HEK293 (cell line): ENCODE data around the gene KDM4B.
A peak's percentile ranks its signal among the peaks of the same experiment; 100 is the strongest.

Experiments used
- CTCF ChIA-PET: fragments of 350-600 bp; formaldehyde crosslinking; extraction: SDS; loops from one replicate; lab custom pipeline; 2021; ENCODE audit warnings: antibody characterized with exemption; lab: Yijun Ruan, JAX
- POLR2A ChIA-PET: fragments of 300-600 bp; formaldehyde crosslinking; extraction: SDS; loops from one replicate; lab custom pipeline; 2020; ENCODE audit warnings: antibody characterized with exemption, inconsistent platforms; lab: Yijun Ruan, JAX
- H3K27ac ChIP-seq: fragments of 200-500 bp; sonication (Bioruptor generic); 2 replicates; pipeline ENCODE4 v1.5.1; 2014; ENCODE audit warnings: low read depth, low read length, control low read depth, inconsistent platforms; ENCODE audit errors: extremely low read depth
- H3K36me3 ChIP-seq, 2 experiments: fragments of 200-500 bp in 1 of 2; sonication (Bioruptor generic) in 1 of 2; 1 replicate in 1 of 2; 2 replicates in 1 of 2; pipeline ENCODE4 v1.5.1; 2014 to 2017; ENCODE audit warnings: inconsistent platforms in 2 of 2, low read length in 2 of 2; ENCODE audit not compliant: control insufficient read depth in 2 of 2, insufficient read depth in 1 of 2
- H3K4me1 ChIP-seq: fragments of 200-500 bp; sonication (Bioruptor generic); 2 replicates; pipeline ENCODE4 v1.5.1; 2014; ENCODE audit warnings: mild to moderate bottlenecking, low read length, inconsistent platforms; ENCODE audit not compliant: control insufficient read depth, insufficient read depth
- H3K4me3 ChIP-seq: 2 replicates; pipeline ENCODE4 v1.5.1; 2011; ENCODE audit warnings: low read depth, mild to moderate bottlenecking, control low read depth, low read length, moderate library complexity
- H3K9me3 ChIP-seq: fragments of 200-500 bp; sonication (Bioruptor generic); 2 replicates; pipeline ENCODE4 v1.5.1; 2014; ENCODE audit warnings: low read depth, low read length, inconsistent platforms; ENCODE audit not compliant: control insufficient read depth, insufficient read depth
- BCL11A ChIP-seq: fragments of 450-650 bp; formaldehyde crosslinking; IDR thresholded peaks from 2 replicates; pipeline ENCODE4 v1.5.1; 2016; ENCODE audit warnings: low read depth, missing biosample characterization, missing genetic modification characterization
- GFI1B ChIP-seq: fragments of 450-650 bp; formaldehyde crosslinking; IDR thresholded peaks from 2 replicates; pipeline ENCODE4 v1.5.1; 2016; ENCODE audit warnings: missing biosample characterization, missing genetic modification characterization
- GLIS1 ChIP-seq: fragments of 450-650 bp; formaldehyde crosslinking; IDR thresholded peaks from 2 replicates; pipeline ENCODE4 v1.5.1; 2016; ENCODE audit warnings: missing biosample characterization, missing genetic modification characterization
- KLF8 ChIP-seq: fragments of 450-650 bp; formaldehyde crosslinking; IDR thresholded peaks from 2 replicates; pipeline ENCODE4 v1.5.1; 2016; ENCODE audit warnings: missing biosample characterization, missing genetic modification characterization
- SCRT2 ChIP-seq: fragments of 450-650 bp; formaldehyde crosslinking; IDR thresholded peaks from 2 replicates; pipeline ENCODE4 v1.5.1; 2016; ENCODE audit warnings: missing biosample characterization, missing genetic modification characterization
- SP3 ChIP-seq: fragments of 450-650 bp; formaldehyde crosslinking; IDR thresholded peaks from 2 replicates; pipeline ENCODE4 v1.5.1; 2016; ENCODE audit warnings: missing biosample characterization, missing genetic modification characterization
- ZBTB21 ChIP-seq: fragments of 450-650 bp; formaldehyde crosslinking; IDR thresholded peaks from 2 replicates; pipeline ENCODE4 v1.5.1; 2017; ENCODE audit warnings: missing biosample characterization, missing genetic modification characterization
- ZFP3 ChIP-seq: fragments of 450-650 bp; formaldehyde crosslinking; IDR thresholded peaks from 2 replicates; pipeline ENCODE4 v1.5.1; 2016; ENCODE audit warnings: low read depth, missing biosample characterization, missing genetic modification characterization
- ZNF112 ChIP-seq: fragments of 450-650 bp; formaldehyde crosslinking; IDR thresholded peaks from 2 replicates; pipeline ENCODE4 v1.5.0; 2017; ENCODE audit warnings: missing biosample characterization, missing genetic modification characterization
- ZNF121 ChIP-seq: fragments of 450-650 bp; formaldehyde crosslinking; IDR thresholded peaks from 2 replicates; pipeline ENCODE4 v1.5.1; 2016; ENCODE audit warnings: missing biosample characterization, missing genetic modification characterization
- ZNF146 ChIP-seq: fragments of 450-650 bp; formaldehyde crosslinking; IDR thresholded peaks from 2 replicates; pipeline ENCODE4 v1.5.1; 2016; ENCODE audit warnings: missing biosample characterization, missing genetic modification characterization
- ZNF169 ChIP-seq: fragments of 450-650 bp; formaldehyde crosslinking; IDR thresholded peaks from 2 replicates; pipeline ENCODE4 v1.5.1; 2016; ENCODE audit warnings: missing biosample characterization, missing genetic modification characterization
- ZNF175 ChIP-seq: fragments of 450-650 bp; formaldehyde crosslinking; IDR thresholded peaks from 2 replicates; pipeline ENCODE4 v1.5.1; 2016; ENCODE audit warnings: missing biosample characterization, missing genetic modification characterization
- ZNF184 ChIP-seq: fragments of 450-650 bp; IDR thresholded peaks from 2 replicates; pipeline ENCODE4 v1.5.1; 2018; ENCODE audit warnings: missing biosample characterization, mild to moderate bottlenecking, missing genetic modification characterization
- ZNF280D ChIP-seq: fragments of 450-650 bp; formaldehyde crosslinking; IDR thresholded peaks from 2 replicates; pipeline ENCODE4 v1.5.1; 2016; ENCODE audit warnings: missing biosample characterization, missing genetic modification characterization
- ZNF292 ChIP-seq: fragments of 450-650 bp; formaldehyde crosslinking; IDR thresholded peaks from 2 replicates; pipeline ENCODE4 v1.5.1; 2016; ENCODE audit warnings: low read depth, missing biosample characterization, missing genetic modification characterization, borderline replicate concordance
- ZNF555 ChIP-seq: fragments of 450-650 bp; formaldehyde crosslinking; conservative IDR thresholded peaks from 2 replicates; pipeline ENCODE4 v1.5.1; 2017; ENCODE audit warnings: missing biosample characterization, mild to moderate bottlenecking, missing genetic modification characterization, inconsistent platforms
- ZNF580 ChIP-seq: fragments of 450-650 bp; formaldehyde crosslinking; IDR thresholded peaks from 2 replicates; pipeline ENCODE4 v1.5.1; 2016; ENCODE audit warnings: missing biosample characterization, missing genetic modification characterization
- ZNF610 ChIP-seq: fragments of 450-650 bp; formaldehyde crosslinking; IDR thresholded peaks from 2 replicates; pipeline ENCODE4 v1.5.1; 2016; ENCODE audit warnings: missing biosample characterization, missing genetic modification characterization, borderline replicate concordance
- ZNF626 ChIP-seq: fragments of 450-650 bp; sonication (Bioruptor Pico); formaldehyde crosslinking; IDR thresholded peaks from 2 replicates; pipeline ENCODE4 v1.5.1; 2018; ENCODE audit warnings: missing biosample characterization, missing genetic modification characterization, inconsistent platforms
- ZNF707 ChIP-seq: fragments of 450-650 bp; formaldehyde crosslinking; IDR thresholded peaks from 2 replicates; pipeline ENCODE4 v1.5.1; 2016; ENCODE audit warnings: missing biosample characterization, missing genetic modification characterization
- ZSCAN18 ChIP-seq: fragments of 450-650 bp; formaldehyde crosslinking; IDR thresholded peaks from 2 replicates; pipeline ENCODE4 v1.5.1; 2016; ENCODE audit warnings: missing biosample characterization, missing genetic modification characterization
- TF ChIP-seq, protein P1 (sequence below): fragments of 450-650 bp; formaldehyde crosslinking; IDR thresholded peaks from 2 replicates; pipeline ENCODE4 v1.5.1; 2016; ENCODE audit warnings: missing biosample characterization, missing genetic modification characterization

Gene KDM4B

GRCh38 chr19:4957981-4958380 is 10.9 kb upstream of the KDM4B start:
- no peak overlapping the region for H3K27ac ChIP-seq
- TF ChIP-seq ZNF184 (tag by site-specific recombination) (no peak), GLIS1 (no peak), ZNF626 (no peak), GFI1B (tag by site-specific recombination) (no peak), BCL11A (tag by site-specific recombination) (no peak), ZNF169 (no peak), ZBTB21 (tag by site-specific recombination) (no peak), ZNF610 (tag by site-specific recombination) (no peak), ZNF707 (tag by site-specific recombination) (no peak), ZSCAN18 (tag by site-specific recombination) (no peak), ZNF112 (tag by site-specific recombination) (no peak), ZNF555 (tag by site-specific recombination) (no peak), SP3 (tag by site-specific recombination) (no peak), ZFP3 (no peak), SCRT2 (tag by site-specific recombination) (no peak)
- H3K4me1 ChIP-seq: no peaks in the 10 kb centered on the region
- H3K9me3 ChIP-seq: no peaks in the 10 kb centered on the region
- no peak overlapping the region for H3K4me3 ChIP-seq
- POLR2A ChIA-PET: interaction anchor here (2.1 kb wide), 1 partner anchor 11 kb away, joined by 8 read pairs; the partner anchor contains the start of gene KDM4B
- H3K36me3 ChIP-seq: peaks cover 37 to 82% of the 10 kb centered on the region in 2 experiments
- CTCF ChIA-PET: interaction anchor here (0.6 kb wide), 1 partner anchor 44 kb away, joined by 4 read pairs; no protein-coding TSS in a partner anchor

DNA sequence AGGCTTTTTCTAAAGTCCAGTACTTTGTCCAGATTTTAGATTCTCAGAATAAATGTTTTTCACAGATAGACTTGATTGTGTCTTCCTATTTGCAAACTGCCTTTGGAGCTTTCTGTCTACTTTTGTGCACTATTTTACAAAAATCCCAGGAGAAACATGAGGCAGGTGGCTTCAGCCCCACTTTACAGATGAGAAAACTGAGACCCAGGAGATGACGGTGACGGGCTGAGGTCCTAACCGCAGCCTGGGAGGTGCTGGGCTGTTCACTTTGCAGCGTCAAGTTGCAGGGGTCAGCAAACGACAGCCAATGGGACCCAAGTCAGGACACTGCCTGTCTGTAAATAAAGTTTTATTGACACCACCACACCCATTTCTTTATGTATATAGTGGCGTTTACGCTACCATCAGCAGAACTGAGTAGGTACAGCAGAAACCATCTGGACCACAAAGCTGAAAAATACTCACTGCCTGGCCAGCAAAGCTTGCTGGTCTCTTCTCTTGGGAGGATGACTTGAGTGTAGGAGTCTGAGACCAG is 6.8 kb upstream of the KDM4B start:
- ChIA-PET CTCF (no interaction called here), POLR2A (interaction anchor here (0.6 kb wide), 1 partner anchor 11 kb away, joined by 5 read pairs; no protein-coding TSS in a partner anchor)
- Histone ChIP-seq H3K36me3 (peaks cover 44 to 56% of the 10 kb centered on the region in 2 experiments), H3K27ac (no peak overlapping the region), H3K4me1 (no peaks in the 10 kb centered on the region), H3K4me3 (no peak overlapping the region), H3K9me3 (no peaks in the 10 kb centered on the region)
- no peak for TF ChIP-seq ZNF184 (tag by site-specific recombination)
- peak; percentile 37; the same call in 1 of the 2 replicates for TF ChIP-seq KLF8 (tag by site-specific recombination)

GRCh38 chr19:4965061-4965460 is 3.9 kb upstream of the KDM4B start:
- TF ChIP-seq ZNF280D (tag by site-specific recombination): peak; percentile 90
- TF ChIP-seq, protein P1, sequence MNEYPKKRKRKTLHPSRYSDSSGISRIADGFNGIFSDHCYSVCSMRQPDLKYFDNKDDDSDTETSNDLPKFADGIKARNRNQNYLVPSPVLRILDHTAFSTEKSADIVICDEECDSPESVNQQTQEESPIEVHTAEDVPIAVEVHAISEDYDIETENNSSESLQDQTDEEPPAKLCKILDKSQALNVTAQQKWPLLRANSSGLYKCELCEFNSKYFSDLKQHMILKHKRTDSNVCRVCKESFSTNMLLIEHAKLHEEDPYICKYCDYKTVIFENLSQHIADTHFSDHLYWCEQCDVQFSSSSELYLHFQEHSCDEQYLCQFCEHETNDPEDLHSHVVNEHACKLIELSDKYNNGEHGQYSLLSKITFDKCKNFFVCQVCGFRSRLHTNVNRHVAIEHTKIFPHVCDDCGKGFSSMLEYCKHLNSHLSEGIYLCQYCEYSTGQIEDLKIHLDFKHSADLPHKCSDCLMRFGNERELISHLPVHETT (tag by site-specific recombination): 0 out of 2 replicates have a peak, but pooled peaks have one; percentile 33
- TF ChIP-seq ZNF146 (tag by site-specific recombination): peak; percentile 100
- no peak for TF ChIP-seq ZNF175 (tag by site-specific recombination)
- TF ChIP-seq ZNF121 (tag by site-specific recombination): peak; percentile 53; the same call in 1 of the 2 replicates
- no peak for TF ChIP-seq ZNF292 (tag by site-specific recombination)
- TF ChIP-seq ZNF580 (tag by site-specific recombination): peak; percentile 64; the same call in 1 of the 2 replicates
- TF ChIP-seq, all 188 proteins: peak for 5
- CTCF ChIA-PET: interaction anchor here (1.2 kb wide), 1 partner anchor 37 kb away, joined by 3 read pairs; no protein-coding TSS in a partner anchor
- Histone ChIP-seq H3K36me3 (peaks cover 28 to 32% of the 10 kb centered on the region in 2 experiments), H3K4me3 (no peak overlapping the region), H3K4me1 (peaks cover 3% of the 10 kb centered on the region), H3K9me3 (no peaks in the 10 kb centered on the region), H3K27ac (no peak overlapping the region)
- POLR2A ChIA-PET: no interaction called here
